A172 (cell line): ENCODE measurements around the gene TCP11. TPM values are rescaled to one million over a fixed set of nuclear protein-coding genes. Genes with fewer than 3 reads are reported as not detected.

Source experiments
- DNase-seq: peaks from one replicate; pipeline ENCODE4 v3.0.0-alpha.2; 2015; ENCODE audit warnings: low spot score
- total RNA-seq: library from RNA; depleted of rRNA; stranded (reverse); fragments of >200 nt; shearing (Covaris generic); gene quantifications from 2 replicates; pipeline ENCODE4 v1.2.3, GENCODE V29; 2014; rRNA removed

The TCP11 gene
- not detected in 2 replicates for total RNA-seq

- no peak for DNase-seq
Observed at GRCh38 chr6:35141007-35141655, at the start of gene TCP11. Gene TCP11 (minus strand): TSS chr6:35141339. CDS start chr6:35140870, 469 bp downstream.

GRCh38 chr6:35190306-35190705 lies 49.2 kb upstream of the TCP11 start:
- DNase-seq, result no peak

DNA sequence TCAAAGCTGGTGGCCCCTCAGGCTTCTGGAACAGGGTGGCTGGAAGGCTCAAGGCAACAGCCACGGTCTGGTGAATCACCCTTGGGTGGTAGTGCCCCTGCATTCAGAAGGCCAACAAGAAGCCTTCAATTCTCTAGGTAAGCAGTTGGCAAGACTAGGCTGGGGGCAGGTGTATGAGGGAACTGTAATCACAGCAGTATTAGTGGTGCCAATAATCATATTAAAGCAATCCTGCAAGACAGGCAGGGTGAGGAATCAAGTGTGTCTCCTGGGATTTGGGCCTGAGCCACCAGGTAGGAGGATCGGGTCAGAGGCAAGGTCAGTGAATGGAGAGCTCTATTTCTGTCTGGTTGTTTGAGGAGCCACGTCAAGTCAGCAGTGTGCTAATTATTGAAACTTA lies 47.7 kb upstream of the TCP11 start:
- DNase-seq, result no peak

DNA sequence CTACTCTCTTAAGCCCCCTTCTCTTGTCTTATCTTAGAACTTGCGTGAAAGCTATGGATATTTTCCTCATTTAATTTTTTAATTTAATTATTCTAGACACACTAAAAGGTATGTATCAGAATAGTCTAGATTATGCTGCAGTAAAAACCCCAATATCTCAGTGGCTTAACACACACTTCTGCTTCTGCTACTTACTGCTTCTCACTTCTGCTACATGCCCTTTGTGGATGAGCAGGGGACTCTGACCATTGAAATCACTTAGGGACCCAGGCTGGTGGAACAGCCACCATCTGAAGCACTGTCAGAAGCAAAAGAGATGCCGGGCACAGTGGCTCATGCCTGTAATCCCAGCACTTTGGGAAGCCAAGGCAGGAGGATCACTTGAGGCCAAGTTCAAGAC lies 45.4 kb upstream of the TCP11 start:
- DNase-seq, result no peak

DNA sequence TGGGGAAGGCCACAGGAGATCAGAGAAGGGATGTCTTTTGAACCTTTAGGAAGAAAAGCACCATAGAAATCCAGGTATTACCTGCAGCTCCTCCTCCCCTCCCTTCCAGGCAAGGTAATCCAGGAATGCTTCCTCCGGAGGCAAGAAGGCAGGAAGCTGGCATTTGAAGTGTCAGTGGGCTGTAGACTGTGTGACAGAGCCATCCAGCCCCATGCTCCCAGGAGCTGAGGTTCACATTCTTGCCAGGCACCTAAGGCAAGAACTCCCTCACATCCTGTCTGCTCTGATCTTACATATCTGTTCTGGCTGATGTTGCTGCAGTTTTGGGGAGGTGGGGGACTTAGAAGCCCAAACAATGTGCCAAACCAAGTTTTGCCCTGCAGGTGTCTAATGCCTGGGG lies 44.8 kb upstream of the TCP11 start:
- no peak for DNase-seq

GRCh38 chr6:35185302-35185681 lies 44.2 kb upstream of the TCP11 start:
- DNase-seq, result peak; percentile 21

DNA sequence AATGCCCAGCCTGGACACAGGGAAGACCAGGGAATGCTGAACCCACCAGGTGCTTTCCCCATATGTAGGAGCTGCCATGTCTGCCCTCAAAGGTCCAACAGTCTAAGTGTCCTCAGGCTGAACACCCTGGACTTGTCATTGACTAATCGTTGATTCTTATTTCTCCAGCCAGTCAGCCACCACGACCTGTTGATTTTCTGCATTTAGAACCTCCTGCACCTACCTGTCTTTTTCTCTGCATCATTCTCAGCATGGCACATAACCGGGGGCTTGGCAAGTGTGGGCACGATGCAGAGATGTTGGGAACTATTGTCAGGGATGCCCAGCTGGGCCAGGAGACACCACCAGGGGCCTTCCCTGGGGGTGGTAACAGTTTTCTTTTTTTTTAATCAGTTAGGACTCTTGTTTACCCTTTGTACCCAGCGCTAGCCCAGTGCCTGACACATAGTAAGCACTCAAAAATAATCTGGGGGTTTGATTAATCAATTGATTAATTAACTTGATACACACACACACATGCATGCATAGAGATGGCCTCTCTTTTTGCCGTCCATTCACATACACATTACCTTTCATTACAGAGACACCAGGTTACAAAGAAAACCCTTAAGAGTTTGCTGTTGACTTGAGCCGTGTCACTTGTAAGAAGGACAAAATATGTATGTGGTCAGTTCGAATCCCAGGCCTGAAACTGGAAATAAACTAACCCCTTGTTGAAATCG lies 43.6 kb upstream of the TCP11 start:
- DNase-seq, result no peak

DNA sequence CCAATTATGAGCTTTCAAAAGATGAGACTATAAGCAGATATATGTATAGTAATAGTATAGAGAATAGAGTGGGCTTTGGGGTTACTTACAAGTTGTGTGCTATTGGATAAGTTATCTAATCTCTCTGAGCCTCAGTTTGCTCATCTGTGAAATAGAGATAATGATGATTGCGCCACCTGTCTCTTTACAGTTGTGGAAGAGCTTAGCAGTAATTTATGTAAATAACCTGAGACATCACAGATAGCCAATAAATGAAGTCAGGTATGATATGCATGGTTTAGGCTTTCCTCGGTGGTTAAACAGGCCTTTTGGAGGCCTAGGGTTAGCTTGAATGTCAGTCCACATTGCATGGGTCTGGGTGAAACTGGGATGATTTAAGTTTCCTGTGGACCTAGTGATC lies 42.8 kb upstream of the TCP11 start:
- DNase-seq, result no peak

GRCh38 chr6:35183281-35183680 lies 42.1 kb upstream of the TCP11 start:
- no peak for DNase-seq

DNA sequence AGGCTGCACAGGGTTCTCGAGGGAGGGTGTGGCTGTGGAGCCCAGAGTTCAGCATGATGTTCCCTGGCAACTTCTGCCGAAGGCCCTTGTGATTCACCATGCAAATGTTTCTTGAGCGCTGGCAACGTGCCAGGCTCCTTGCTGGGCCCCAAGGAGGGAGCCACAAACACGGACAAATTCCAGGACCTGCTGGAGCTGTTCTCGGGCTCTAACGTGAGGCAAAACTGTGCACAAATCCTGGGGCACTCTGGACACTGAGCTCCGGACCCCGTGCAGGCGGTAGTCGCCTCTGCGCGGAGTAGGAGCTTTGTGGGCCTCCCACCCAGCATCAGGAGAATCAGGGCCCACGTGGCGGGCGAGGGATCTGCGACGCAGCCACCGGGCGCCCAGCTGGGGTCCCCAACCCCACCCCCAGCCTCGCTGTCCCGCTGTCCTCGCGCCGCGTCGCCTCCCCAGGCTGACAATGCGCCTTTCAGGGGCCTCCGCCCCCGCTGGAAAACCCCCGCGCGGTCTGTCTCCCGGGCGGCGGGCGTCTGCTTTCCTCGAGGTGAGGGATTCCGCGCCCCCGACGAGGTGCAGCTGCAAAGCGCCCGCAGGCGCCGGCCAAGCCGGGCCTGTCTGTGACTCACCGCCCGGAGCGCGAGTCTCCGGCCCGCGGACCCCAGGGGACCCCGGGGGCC lies 40.9 kb upstream of the TCP11 start:
- peak; percentile 32 for DNase-seq

DNA sequence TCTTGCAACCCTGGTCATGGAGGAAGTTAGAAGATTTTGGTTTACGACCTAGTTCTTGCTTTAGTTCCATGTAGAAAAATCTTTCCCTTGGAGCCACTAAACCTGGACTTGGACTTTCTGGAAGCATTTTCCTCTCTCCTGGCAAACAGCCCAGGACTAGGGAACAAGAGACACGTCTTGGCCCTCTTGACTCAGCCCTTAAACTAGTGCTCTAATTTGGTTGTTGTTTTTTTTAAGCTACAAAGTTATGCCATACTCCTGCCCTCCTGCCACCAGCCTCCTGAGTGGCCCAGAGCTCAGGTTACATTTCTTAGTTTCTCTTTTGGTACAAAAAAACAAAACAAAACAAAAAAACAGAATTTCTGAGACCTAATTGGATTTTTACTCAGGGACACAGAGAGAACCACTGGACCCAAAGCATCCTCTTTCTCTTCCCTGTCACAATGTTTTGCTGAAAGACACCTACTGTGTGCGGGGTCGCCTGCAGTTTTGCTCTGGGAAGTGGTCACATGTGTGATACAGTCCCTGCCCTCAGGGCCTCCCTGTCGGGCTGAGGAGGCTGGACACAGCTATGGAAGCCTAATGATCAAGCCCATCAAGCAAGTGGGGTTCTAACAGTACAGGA lies 40.3 kb upstream of the TCP11 start:
- peak; percentile 8 for DNase-seq

- no peak for DNase-seq
Observed at GRCh38 chr6:35179901-35180535, 38.9 kb upstream of the TCP11 start.

DNA sequence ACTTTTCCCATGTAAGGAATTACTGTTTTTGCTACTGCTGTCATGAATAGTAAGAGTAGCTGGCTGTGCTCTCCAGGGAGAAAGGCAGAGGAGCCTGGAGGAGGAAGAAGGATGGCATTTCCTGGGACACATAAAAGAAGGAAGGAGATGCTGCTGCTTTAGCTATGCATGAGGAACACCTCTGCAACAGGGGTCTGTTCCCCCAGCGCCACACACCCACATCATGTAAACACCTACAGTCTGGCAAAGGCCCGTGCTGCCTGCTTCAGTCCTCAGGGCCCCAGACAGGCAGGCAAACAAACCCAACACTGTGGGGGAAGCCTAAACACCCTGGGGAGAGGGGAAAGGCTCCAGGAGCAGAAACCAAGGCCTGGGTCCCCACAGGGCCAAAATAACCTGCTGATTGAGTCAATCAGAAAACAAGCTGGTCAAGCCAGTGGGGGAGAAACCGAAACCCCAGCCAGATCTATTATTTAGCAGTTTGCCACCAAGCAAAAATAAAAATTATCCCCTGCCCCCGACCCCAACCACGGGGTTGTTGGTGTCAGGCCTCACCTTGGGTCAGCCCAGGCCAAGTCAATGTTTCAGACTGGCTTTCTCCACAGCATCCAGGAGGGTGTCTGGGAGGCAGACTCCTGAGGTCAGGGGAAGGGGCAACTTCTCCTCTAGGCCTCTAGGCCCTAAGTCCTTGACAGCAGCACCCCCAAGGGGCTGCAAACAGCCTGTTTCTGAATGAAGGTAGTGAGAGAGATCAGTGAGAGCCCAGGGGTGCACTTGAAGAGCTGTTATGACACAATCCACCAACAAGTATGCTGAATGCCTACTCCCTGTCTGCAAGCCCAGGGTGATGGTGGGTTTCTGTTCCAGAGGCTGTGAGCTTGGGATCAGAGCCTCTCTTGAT lies 38.0 kb upstream of the TCP11 start:
- DNase-seq, result no peak

DNA sequence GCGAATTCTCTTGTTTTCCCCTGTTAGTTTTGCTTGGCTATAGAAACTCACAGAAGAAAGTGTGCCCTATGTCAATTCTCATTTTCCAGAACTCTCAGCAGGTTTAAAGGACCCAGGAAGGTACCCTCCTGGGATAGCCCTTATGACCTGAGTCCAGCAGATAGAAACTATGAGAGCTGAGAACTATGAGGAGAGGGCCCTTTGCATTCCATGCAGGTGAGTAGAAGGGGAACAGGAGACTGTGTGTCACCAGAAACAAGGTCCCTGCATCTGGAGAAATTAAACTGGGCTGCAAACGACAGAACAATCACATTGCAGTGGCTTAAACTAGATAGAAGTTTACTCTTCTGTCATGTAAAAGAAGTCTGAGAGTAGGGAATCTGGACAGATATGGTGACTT lies 36.9 kb upstream of the TCP11 start:
- DNase-seq, result no peak

- no peak for DNase-seq
Observed at GRCh38 chr6:35177596-35177995, 36.5 kb upstream of the TCP11 start.

DNA sequence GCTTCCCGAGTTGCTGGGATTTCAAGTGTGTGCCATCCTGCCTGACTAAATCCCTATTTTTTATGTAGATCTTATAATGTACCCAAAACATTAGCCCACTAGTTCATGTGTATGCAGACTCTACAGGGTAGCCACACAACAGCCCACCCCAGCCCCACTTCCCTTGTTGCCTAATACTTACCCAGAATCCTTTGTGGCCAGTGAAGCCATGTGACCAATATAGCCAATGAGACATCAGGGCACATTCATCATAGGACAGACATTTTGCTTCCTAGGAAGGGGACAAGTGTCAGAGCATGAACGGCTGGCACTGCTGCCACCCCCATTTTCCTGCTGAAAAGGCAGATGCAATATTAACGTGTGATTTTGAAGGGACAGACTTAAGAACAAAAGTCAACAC lies 36.0 kb upstream of the TCP11 start:
- no peak for DNase-seq

- DNase-seq, result no peak
Observed at GRCh38 chr6:35176301-35177024, 35.3 kb upstream of the TCP11 start.

- DNase-seq, result no peak
Observed at GRCh38 chr6:35174501-35174900, 33.4 kb upstream of the TCP11 start.

- DNase-seq, result no peak
Observed at GRCh38 chr6:35174088-35174434, 32.9 kb upstream of the TCP11 start.

DNA sequence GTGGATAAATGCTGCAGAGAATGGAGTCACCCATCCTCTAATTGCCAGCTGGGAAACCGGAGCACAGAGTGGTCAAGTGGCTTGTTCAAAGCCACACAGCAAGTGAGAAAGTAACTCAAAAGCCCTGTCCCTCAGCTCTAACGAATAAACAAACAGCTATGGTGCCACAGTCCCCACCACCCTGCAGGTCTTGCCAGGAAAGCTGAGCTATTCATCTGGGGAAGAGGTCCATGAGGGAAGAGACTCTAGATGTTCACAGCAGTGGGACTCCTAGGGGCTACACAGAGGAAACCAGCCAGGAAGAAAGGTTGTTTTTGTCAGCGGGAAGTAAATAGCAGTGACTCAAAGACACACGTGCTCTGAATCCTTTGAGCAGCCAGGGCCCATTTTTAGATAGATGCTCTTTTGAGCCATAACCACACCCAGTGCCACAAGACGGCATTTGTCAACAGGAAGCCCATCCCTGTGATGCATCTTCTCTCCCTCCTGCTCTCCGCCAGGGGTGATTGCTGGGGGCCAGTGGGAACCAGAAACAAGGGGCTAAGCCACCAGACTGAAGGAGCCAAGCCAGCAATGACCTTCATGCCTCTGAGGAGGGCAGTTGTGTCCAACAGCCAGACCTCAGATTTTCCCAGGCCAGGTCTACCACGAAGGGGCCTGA lies 32.4 kb upstream of the TCP11 start:
- peak; percentile 62 for DNase-seq
